ENCODE measurements around the gene GPC5. TPM values are rescaled to one million over a fixed set of nuclear protein-coding genes. Genes with fewer than 3 reads are reported as not detected.

Gene GPC5
- total RNA-seq, 2 experiments from 2014 or later = 2.4 TPM; not detected in 1

DNA sequence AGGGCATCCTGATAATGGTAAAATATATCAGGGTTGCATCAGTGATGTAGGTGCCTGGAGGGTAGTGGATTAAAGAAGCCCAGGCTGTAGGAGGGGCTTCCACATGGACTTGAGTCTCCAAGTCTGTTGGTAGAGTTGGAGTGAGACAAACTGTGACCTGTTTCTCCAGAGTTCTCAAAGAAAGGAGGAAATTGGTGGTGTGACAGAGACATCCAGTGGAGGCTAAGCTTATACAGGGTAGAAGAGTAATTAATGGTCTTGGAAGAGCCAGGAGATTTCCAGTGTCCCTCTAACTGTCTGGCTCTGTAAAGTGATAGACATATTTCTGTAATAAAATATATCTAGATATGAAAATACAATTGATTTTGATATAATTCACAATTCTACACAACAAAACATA, 61.1 kb downstream of the GPC5 start:
- CTCF ChIA-PET (ENCODE audit: unreplicated experiment) = no interaction called here

DNA sequence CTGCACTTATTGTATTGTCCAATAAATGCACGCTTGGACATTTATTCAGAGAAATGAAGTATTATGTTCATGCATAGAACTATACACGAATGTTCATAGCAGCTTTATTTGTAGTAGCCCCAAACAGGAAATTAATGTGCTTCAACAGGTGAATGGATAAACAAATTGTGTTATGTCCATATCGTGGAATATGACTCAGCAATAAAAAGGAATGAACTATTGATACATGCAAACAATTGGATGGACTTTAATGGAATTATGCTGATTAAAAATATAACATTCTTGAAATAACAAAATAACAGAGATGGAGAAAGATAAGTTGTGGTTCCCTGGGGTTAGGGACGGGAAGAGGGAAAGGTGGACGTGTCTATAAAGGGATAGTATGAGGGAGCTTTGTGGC, 65.9 kb downstream of the GPC5 start:
- POLR2A ChIA-PET = interaction anchor here (0.6 to 7.2 kb wide), 15 partner anchors 8 to 955 kb away, joined by 3 to 60 read pairs (median 3); no protein-coding TSS in a partner anchor
- CTCF ChIA-PET (ENCODE audit: unreplicated experiment) = no interaction called here
- no peak for DNase-seq (ENCODE audit: low spot score)
- H3K9me2 ChIP-seq (ENCODE audit: insufficient read depth, low read length) = no peaks in the 10 kb centered on the region
- no peak overlapping the region for H3K4me3 ChIP-seq (ENCODE audit: low read depth, low read length, poor library complexity, severe bottlenecking)
- H3K4me2 ChIP-seq (ENCODE audit: low read length) = no peak overlapping the region
- no peaks in the 10 kb centered on the region for H3K4me1 ChIP-seq (ENCODE audit: insufficient read depth, low read length, poor library complexity, severe bottlenecking)
- H3K9me3 ChIP-seq (ENCODE audit: low read length) = no peaks in the 10 kb centered on the region
- no TSS peak for BruUV-seq (replicated peaks)
- H3K36me3 ChIP-seq (ENCODE audit: insufficient read depth, low read length) = no peaks in the 10 kb centered on the region
- no peak overlapping the region for H2AFZ ChIP-seq (ENCODE audit: low read length)
- no peak overlapping the region for H3K27ac ChIP-seq (ENCODE audit: low read depth, low read length, poor library complexity, severe bottlenecking)
- no peaks in the 10 kb centered on the region; the same call in 1 of the 2 replicates for H4K20me1 ChIP-seq (ENCODE audit: insufficient read depth, low read length)
- intact Hi-C loops (cut with micrococcal nuclease; ENCODE audit: unreplicated experiment) = no loop called here
- no peak for TF ChIP-seq EZH2phosphoT487 (IDR thresholded peaks at IDR 0.05; ENCODE audit: borderline replicate concordance, low read depth, low read length)
- TF ChIP-seq, protein P1, sequence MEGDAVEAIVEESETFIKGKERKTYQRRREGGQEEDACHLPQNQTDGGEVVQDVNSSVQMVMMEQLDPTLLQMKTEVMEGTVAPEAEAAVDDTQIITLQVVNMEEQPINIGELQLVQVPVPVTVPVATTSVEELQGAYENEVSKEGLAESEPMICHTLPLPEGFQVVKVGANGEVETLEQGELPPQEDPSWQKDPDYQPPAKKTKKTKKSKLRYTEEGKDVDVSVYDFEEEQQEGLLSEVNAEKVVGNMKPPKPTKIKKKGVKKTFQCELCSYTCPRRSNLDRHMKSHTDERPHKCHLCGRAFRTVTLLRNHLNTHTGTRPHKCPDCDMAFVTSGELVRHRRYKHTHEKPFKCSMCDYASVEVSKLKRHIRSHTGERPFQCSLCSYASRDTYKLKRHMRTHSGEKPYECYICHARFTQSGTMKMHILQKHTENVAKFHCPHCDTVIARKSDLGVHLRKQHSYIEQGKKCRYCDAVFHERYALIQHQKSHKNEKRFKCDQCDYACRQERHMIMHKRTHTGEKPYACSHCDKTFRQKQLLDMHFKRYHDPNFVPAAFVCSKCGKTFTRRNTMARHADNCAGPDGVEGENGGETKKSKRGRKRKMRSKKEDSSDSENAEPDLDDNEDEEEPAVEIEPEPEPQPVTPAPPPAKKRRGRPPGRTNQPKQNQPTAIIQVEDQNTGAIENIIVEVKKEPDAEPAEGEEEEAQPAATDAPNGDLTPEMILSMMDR (conservative IDR thresholded peaks at IDR 0.05; ENCODE audit: low read length) = no peak
- no peaks in the 10 kb centered on the region for H3K79me2 ChIP-seq (ENCODE audit: insufficient read depth, low read depth, low read length)

More for the DNA sequence above, 61.1 kb downstream of the GPC5 start:
- POLR2A ChIA-PET = interaction anchor here (0.7 to 1.9 kb wide), 2 partner anchors 12 to 358 kb away, joined by 3 to 12 read pairs; no protein-coding TSS in a partner anchor
- Histone ChIP-seq H3K27ac (ENCODE audit: low read depth, low read length, poor library complexity, severe bottlenecking) (no peak overlapping the region), H4K20me1 (ENCODE audit: insufficient read depth, low read length) (no peaks in the 10 kb centered on the region; the same call in 1 of the 2 replicates), H3K36me3 (ENCODE audit: insufficient read depth, low read length) (no peaks in the 10 kb centered on the region), H3K79me2 (ENCODE audit: insufficient read depth, low read depth, low read length) (no peaks in the 10 kb centered on the region), H3K4me3 (ENCODE audit: low read depth, low read length, poor library complexity, severe bottlenecking) (no peak overlapping the region), H3K9me2 (ENCODE audit: insufficient read depth, low read length) (no peaks in the 10 kb centered on the region), H3K9me3 (ENCODE audit: low read length) (no peaks in the 10 kb centered on the region), H3K4me2 (ENCODE audit: low read length) (no peak overlapping the region), H3K4me1 (ENCODE audit: insufficient read depth, low read length, poor library complexity, severe bottlenecking) (no peaks in the 10 kb centered on the region), H2AFZ (ENCODE audit: low read length) (no peak overlapping the region)
- no peak for TF ChIP-seq EZH2phosphoT487 (IDR thresholded peaks at IDR 0.05; ENCODE audit: borderline replicate concordance, low read depth, low read length)
- TF ChIP-seq, protein P1 (conservative IDR thresholded peaks at IDR 0.05; ENCODE audit: low read length) = no peak
- intact Hi-C loops (cut with micrococcal nuclease; ENCODE audit: unreplicated experiment) = no loop called here
- no TSS peak for BruUV-seq (replicated peaks)
- peak; percentile 30 for DNase-seq (ENCODE audit: low spot score)

DNA sequence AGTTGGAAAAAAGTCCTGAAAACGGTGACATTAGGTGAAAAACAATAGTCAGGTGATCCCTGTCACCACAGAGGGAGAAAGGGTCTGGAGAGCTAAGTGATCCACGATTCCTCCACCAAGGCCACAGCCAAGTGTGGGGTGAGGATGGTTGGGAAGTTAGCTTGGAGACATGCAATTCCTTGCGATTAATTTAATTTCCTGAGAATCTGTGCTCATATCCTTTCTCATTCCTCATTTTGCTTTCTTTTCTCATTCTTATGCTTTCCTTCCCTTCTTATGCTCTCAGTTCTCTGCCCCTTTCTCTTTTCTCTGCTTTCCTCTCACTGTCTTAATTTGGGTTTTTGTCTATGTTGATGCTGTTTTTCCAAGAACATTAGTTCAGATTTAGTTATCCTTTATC, 68.8 kb downstream of the GPC5 start:
- POLR2A ChIA-PET = interaction anchor here (0.5 to 7.2 kb wide), 5 partner anchors 11 to 62 kb away, joined by 3 to 60 read pairs (median 4); no protein-coding TSS in a partner anchor
- H3K4me1 ChIP-seq (ENCODE audit: insufficient read depth, low read length, poor library complexity, severe bottlenecking) = no peaks in the 10 kb centered on the region

More for the DNA sequence above, 68.8 kb downstream of the GPC5 start:
- TF ChIP-seq, protein P1 (conservative IDR thresholded peaks at IDR 0.05; ENCODE audit: low read length) = no peak
- no peak for TF ChIP-seq EZH2phosphoT487 (IDR thresholded peaks at IDR 0.05; ENCODE audit: borderline replicate concordance, low read depth, low read length)
- Histone ChIP-seq H3K4me2 (ENCODE audit: low read length) (no peak overlapping the region), H3K36me3 (ENCODE audit: insufficient read depth, low read length) (no peaks in the 10 kb centered on the region), H3K4me3 (ENCODE audit: low read depth, low read length, poor library complexity, severe bottlenecking) (no peak overlapping the region), H4K20me1 (ENCODE audit: insufficient read depth, low read length) (no peaks in the 10 kb centered on the region; the same call in 1 of the 2 replicates), H3K9me2 (ENCODE audit: insufficient read depth, low read length) (no peaks in the 10 kb centered on the region), H3K27ac (ENCODE audit: low read depth, low read length, poor library complexity, severe bottlenecking) (no peak overlapping the region), H2AFZ (ENCODE audit: low read length) (no peak overlapping the region), H3K9me3 (ENCODE audit: low read length) (no peaks in the 10 kb centered on the region), H3K79me2 (ENCODE audit: insufficient read depth, low read depth, low read length) (no peaks in the 10 kb centered on the region)
- intact Hi-C loops (cut with micrococcal nuclease; ENCODE audit: unreplicated experiment) = no loop called here
- DNase-seq (ENCODE audit: low spot score) = no peak
- BruUV-seq (replicated peaks) = no TSS peak
- CTCF ChIA-PET (ENCODE audit: unreplicated experiment) = no interaction called here

Data from OCI-LY7 (cell line).